ENCODE results near the gene RFC4. TPM values are rescaled to one million over a fixed set of nuclear protein-coding genes. Genes with fewer than 3 reads are reported as not detected.

RFC4 gene
- total and polyA plus RNA-seq, 9 of the 15 experiments (the other 6 are each of a cell fraction or from before 2014, with no cell fraction given): 105 to 227 (median 180) TPM

GRCh38 chr3:186783731-186784515 is 22.4 kb downstream of the RFC4 start (continued):
- TF ChIP-seq ZNF561 (CRISPR knock-in tag; conservative IDR thresholded peaks at IDR 0.05) (no peak), GATAD2B (IDR thresholded peaks at IDR 0.05; ENCODE audit: borderline replicate concordance) (no peak), BRD4 (IDR thresholded peaks at IDR 0.05) (0 out of 2 replicates have a peak, but pooled peaks have one; percentile 60), NFRKB (IDR thresholded peaks at IDR 0.05; ENCODE audit: low read depth) (no peak), SMARCB1 (IDR thresholded peaks at IDR 0.05; ENCODE audit: insufficient read length, low read depth) (no peak), SRSF1 (IDR thresholded peaks at IDR 0.05; ENCODE audit: low read depth, low read length) (no peak), ZNF583 (CRISPR knock-in tag; IDR thresholded peaks at IDR 0.05) (no peak), DEAF1 (CRISPR knock-in tag; IDR thresholded peaks at IDR 0.05) (no peak), ZNF324 (CRISPR knock-in tag; IDR thresholded peaks at IDR 0.05) (no peak), SP1 (CRISPR knock-in tag; IDR thresholded peaks at IDR 0.05) (peak; percentile 90), ZNF124 (CRISPR knock-in tag; IDR thresholded peaks at IDR 0.05) (no peak), IRF2 (CRISPR knock-in tag; IDR thresholded peaks at IDR 0.05) (no peak), FUS (optimal IDR thresholded peaks at IDR 0.05; ENCODE audit: low read depth, low read length) (no peak), PCBP2 (IDR thresholded peaks at IDR 0.05; ENCODE audit: low read depth, low read length, poor library complexity, severe bottlenecking) (no peak), FOXK1 (CRISPR knock-in tag; IDR thresholded peaks at IDR 0.05; ENCODE audit: borderline replicate concordance) (no peak), MED1 (CRISPR knock-in tag; IDR thresholded peaks at IDR 0.05; ENCODE audit: borderline replicate concordance) (0 out of 2 replicates have a peak, but pooled peaks have one; percentile 80), ZNF764 (CRISPR knock-in tag; IDR thresholded peaks at IDR 0.05; ENCODE audit: low read depth) (no peak), PHB2 (IDR thresholded peaks at IDR 0.05; ENCODE audit: low read depth) (no peak), PHB (CRISPR knock-in tag; IDR thresholded peaks at IDR 0.05) (peak; percentile 51; the same call in 1 of the 2 replicates), NUFIP1 (IDR thresholded peaks at IDR 0.05; ENCODE audit: partially characterized antibody) (no peak), ZNF143 (CRISPR knock-in tag; IDR thresholded peaks at IDR 0.05) (no peak), PHF20 (IDR thresholded peaks at IDR 0.05; ENCODE audit: partially characterized antibody) (no peak), ZNF449 (CRISPR knock-in tag; IDR thresholded peaks at IDR 0.05) (no peak), ZBTB26 (CRISPR knock-in tag; IDR thresholded peaks at IDR 0.05) (peak; percentile 5; the same call in 1 of the 2 replicates), ARHGAP35 (IDR thresholded peaks at IDR 0.05; ENCODE audit: partially characterized antibody) (peak; percentile 85), SMAD2 (IDR thresholded peaks at IDR 0.05; ENCODE audit: low read depth, low read length) (no peak)

All from K562 (cell line).